Fibroblast of skin of right biceps (primary cell): Measurements from ENCODE around the gene SPATA2.
A peak's percentile ranks its signal among the peaks of the same experiment; 100 is the strongest.

Experiments
- DNase-seq: peaks from one replicate; pipeline ENCODE4 v3.0.0-alpha.2; 2013

The SPATA2 gene

GRCh38 chr20:49928411-49929141 lies 13.2 kb upstream of the SPATA2 start:
- peak; percentile 77 for DNase-seq

- no peak for DNase-seq
These were observed 10.6 kb upstream of the SPATA2 start for GRCh38 chr20:49925901-49926454.

DNA sequence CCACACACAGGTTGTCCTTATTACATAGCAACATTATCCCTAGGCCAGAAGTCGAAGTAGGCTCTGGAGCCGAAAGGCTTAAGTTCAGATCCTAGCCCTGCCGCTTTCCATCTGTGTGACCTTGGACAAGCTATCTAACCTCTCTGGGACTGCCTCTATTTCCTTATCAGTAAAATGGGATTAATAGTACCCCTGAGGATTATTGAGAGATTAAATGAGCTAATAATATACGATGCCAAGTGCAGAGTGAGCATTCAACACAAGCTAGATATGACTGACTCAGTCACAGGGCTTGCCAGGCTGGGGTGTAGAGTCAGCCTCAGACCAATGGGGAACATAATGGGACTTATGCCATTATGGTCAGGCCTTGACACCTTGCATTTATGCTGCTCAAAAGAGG lies 8.9 kb upstream of the SPATA2 start:
- DNase-seq: no peak

- DNase-seq: no peak
These were observed 4.1 kb upstream of the SPATA2 start for GRCh38 chr20:49919461-49919860.

- no peak for DNase-seq
These were observed 3.7 kb upstream of the SPATA2 start for GRCh38 chr20:49919009-49919408.

GRCh38 chr20:49918446-49918845 lies 3.1 kb upstream of the SPATA2 start:
- DNase-seq: no peak

DNA sequence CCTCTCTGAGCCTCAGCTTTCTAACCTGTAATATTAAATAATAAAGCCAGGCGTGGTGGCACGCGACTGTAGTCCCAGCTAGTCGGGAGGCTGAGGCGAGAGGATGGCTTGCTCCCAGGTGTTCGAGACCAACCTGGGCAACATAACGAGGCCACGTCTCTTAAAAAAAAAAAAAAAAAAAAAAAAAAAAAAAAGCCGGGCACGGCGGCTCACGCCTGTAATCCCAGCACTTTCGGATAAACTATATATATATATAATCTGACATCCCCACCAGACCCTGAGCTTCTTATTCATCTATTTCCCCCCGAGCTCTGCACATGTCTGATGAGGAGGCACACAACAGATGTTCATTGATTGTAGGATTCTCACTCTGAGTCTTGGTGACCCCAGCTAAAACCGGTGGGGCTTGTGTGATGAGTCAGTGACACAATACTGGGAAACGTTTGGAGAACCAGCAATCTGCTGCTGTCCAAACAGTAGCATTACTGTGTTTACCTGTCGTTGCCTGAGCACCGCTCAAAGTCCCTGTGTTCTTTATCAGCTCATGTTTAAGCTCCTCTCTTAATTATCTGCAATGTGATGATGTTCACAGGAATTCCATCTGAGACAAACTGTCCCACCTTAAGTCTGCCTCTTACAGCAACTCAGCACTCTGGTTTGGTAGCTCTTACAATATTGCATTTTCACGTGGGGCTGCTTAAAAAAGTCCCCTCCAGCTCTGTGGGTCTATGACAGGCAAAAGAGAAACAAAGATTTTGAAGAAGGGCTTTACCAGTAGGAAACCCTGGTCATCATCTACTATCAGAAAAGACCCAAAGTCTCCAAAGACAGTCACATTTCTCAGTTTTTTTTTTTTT lies 1.0 kb upstream of the SPATA2 start:
- peak; percentile 45 for DNase-seq

DNA sequence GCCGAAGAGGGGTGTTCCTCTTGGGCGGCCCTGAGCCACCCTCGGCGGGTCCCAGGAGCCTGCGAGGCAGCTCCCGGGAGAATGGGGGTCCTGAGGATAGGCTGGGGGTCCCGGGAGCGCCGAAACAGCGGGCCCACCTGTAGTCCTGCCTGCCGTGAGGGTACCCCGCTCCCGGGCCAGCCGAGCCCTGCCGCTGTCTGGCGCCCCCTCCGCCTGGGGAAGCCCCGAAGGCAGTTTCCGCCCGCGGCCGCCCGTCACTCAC lies 280 bp downstream of the SPATA2 start:
- DNase-seq: no peak

DNA sequence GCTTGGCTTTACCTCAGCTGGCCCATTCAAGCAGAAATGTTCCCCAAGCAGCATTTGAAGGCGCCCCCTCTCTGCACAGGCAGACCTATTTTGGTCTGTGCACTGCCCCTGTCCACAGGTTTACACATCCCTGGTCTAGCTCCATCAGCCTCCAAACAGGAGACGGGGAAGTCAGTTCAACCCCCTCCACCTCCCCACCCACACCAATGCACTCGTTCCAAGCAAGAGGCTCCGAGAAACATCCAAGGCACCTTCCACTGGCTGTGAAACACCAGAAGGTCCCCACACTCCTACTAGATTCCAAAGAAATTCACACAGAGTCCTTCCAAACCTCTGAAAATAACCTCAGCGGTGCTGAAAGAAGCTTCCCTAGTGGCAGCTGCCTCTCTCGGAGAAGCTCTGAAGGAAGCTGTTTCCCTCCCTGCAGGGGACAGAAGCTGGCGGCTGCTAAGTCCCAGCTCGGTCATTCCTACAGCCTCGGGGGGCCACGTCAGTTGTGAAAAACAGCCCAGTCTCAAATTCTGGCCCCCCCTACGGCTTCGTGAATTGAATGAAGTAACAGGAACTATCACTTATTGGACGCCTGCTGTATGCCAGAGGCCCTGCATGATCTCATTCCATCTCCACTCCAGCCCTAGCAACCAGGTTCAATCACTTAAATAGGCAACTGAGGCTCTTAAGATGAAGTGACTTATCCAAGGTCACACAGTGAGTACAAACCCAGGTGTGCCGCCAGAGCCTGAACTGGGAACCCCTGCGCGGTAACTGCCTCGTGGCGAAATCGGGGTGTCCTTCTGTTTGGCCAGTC lies 815 bp downstream of the SPATA2 start:
- DNase-seq: no peak

- no peak for DNase-seq
These were observed 1.8 kb downstream of the SPATA2 start for GRCh38 chr20:49913399-49914047.

GRCh38 chr20:49910340-49910706 lies 5.0 kb downstream of the SPATA2 start:
- DNase-seq: no peak

DNA sequence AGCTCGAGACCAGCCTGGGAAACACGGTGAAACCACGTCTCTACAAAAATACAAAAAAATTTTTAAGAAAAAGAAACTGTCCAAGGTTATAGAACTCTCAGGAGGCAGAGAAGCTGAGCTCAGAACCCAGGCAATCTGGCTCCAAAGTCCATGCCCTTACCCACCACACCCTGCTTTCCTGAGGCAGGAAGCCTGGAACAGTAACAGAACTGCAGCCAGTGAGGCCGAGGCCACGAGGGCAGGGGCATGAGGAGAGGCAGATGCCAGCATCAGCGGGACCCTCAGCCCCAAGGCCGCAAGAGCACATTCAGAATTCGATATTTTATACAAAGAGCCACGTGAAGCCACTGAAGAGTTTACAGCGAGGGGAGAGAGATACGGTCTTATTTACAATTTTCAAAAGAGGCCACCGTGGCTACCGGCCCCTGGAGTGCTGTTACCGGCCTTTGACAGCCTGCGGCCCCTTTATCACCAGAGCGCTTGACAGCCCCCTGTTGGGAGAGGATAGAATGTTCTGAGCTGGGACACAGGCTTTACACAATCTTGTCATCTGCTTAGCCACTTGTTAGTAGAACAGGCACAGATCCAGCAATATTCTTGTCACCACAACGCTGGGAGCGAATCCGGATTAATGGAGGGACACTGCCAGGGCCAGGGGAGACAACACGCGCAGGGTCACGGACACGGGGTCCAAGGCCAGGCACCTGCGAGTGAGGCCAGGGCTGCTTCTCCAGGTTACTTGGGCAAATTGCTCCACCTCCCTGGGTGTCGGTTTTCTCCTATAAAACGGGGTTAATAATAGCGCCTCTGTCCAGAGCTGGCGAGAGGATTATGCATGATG lies 5.6 kb downstream of the SPATA2 start:
- DNase-seq: no peak

DNA sequence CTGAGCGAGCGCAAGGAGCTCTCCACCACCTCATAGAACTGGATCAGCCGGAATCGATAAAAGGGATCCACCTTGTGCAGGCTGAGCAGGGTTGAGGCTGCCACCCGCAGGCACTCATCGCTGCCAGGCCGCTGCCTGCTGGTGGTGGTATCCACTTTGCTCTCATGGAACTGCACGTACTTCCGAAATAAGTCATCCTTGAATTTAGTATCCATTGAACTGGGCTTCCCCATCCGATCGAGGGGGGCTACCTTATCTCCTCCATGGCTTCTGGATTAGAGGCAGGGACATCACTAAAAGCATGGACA lies 7.1 kb downstream of the SPATA2 start:
- DNase-seq: no peak

GRCh38 chr20:49907405-49908257 lies 7.7 kb downstream of the SPATA2 start:
- DNase-seq: no peak

GRCh38 chr20:49906615-49907154 lies 8.6 kb downstream of the SPATA2 start:
- DNase-seq: no peak

DNA sequence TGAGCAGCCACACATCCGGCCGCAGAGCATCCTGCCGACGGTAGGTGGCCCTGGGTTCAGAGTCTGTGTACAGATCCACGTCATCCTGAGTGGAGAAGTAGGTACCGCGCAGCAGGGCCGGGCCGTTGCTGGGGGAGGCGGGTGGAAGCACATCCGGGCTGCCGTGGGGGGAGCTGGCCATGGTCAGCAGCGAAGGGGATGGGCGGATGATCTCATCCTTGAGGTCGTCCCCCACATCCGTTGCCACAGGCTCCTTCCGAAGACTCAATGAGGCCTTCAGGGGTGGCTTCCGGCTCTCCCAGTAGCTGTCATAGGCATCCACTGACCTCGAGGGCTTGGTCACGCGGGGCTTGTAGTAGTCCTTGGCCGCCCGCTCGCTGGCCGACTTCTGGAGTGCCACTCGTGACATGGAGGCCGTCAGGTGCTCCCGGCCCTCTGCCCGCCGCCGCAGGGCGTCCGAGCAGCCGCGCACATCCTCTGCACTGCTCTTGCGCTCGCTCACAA lies 9.2 kb downstream of the SPATA2 start:
- DNase-seq: no peak

GRCh38 chr20:49905415-49906091 lies 9.8 kb downstream of the SPATA2 start:
- no peak for DNase-seq

GRCh38 chr20:49904440-49905214 lies 10.7 kb downstream of the SPATA2 start:
- no peak for DNase-seq

DNA sequence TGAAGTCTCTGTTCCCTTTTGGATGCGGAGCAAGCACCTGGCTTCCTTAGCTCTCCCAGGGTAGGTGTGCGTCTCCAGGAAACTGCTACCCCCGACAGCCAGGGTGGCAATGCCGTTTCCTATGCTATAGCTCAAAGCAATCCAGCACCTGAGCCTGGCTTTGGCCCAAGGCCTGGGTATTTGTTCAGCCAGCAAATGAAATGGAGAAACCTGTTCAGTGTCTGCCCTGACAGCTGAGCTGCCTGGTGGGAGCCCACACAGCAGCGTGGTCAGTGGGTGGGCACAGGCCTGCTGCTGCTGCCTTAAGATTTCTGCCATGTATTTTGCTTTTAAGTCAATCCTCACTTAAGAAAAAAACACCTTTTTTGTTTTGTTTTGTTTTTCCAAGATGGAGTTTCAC lies 13.7 kb downstream of the SPATA2 start:
- no peak for DNase-seq
